GM19099 (cell line): ENCODE data around the gene USE1.

Experiments used
- POLR2A ChIP-seq: IDR thresholded peaks from 3 replicates; pipeline ENCODE4 v1.6.1; 2011; ENCODE audit warnings: low read depth; ENCODE audit not compliant: insufficient read length; ENCODE audit errors: extremely low read depth

USE1 gene, protein sequence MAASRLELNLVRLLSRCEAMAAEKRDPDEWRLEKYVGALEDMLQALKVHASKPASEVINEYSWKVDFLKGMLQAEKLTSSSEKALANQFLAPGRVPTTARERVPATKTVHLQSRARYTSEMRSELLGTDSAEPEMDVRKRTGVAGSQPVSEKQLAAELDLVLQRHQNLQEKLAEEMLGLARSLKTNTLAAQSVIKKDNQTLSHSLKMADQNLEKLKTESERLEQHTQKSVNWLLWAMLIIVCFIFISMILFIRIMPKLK

DNA sequence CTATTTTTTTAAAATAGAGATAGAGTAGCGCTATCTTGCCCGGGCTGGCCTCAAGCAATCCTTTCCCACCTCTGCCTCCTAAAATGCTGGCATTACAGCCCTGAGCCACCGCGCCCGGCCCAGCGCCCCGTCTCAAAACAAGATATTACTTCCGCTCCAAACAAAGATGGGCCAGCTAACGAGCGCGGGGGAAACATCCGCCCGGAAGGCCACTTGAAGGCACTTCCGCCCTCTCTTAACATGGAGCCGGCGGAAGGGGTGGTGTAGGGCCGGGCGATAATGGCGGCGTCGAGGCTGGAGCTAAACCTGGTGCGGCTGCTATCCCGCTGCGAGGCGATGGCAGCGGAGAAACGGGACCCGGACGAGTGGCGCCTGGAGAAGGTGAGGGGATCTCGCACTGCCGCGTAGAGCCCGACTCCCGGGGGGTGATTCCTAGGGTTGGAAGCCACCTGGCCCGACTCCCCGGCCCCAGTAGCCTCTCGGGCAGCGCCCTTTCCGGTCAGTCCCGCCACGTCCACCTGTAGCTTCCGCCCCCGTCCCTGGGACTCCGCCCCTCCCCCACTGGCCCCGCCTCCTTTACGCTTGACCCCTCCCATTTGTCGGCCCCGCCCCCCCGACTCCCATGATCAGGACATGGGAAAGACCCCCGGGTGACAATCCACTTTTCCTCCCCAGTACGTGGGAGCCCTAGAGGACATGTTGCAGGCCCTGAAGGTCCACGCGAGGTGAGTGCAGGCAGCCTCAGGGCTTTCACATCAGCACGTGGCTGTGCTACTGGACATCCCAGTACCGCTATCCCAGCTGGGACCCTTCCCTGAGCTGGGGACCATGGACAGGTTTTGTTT, at the start of gene USE1:
Gene USE1 (plus strand): TSS at position 231 of the 845 bp plus-strand sequence. CDS start 49 bp downstream, at position 280.
- TF ChIP-seq POLR2A, result peak; percentile 89

DNA sequence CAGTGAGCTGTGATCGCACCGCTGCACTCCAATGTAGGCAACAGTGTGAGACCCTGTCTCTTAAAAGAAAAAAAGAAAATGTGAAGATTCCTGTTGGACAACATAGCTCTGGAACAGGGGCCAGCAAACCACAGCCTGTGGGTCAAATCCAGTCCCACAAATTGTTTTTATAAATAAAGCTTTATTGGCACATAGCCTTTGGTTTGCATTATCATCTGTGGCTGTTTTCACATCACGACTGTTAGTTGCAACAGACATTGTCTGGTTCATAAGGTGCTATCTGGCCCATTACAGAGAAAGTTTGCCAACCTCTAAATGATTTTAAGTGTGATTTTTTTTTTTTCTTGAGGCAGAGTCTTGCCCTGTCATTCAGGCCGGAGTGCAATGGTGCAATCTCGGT, 49.4 kb upstream of the USE1 start:
- TF ChIP-seq POLR2A, result no peak

DNA sequence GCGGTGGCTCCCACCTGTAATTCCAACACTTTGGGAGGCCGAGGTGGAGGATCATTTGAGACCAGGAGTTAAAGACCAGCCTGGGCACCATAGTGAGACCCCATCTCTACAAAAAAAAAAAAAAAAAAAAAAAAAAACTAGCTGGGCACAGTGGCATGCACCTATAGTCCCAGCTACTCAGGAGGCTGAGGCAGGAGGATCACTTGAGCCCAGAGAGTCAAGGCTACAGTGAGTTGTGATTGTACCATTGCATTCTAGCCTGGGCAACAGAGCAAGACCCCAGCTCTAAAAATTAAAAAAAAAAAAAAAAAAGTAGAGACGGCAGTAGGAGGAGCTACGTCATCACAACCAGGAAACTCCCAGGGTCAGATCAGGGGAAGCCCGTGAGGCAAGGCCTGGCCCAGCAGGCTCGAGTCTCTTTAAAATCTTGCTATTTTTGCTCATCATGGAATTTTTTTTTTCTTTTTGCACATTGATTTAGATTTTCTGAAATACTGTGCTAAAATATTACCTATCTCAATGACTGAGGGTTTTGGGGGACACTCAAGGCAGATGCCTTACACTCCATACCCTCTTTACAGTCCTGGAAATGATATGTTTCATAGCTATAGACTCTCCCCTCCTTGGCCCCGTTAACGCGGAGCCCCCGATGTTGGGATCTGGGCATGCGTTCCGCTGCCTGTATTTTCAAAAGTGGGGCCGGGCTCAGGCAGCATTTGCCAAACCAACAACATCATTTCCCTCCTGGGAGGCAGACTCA, 44.4 kb upstream of the USE1 start:
- no peak for TF ChIP-seq POLR2A

DNA sequence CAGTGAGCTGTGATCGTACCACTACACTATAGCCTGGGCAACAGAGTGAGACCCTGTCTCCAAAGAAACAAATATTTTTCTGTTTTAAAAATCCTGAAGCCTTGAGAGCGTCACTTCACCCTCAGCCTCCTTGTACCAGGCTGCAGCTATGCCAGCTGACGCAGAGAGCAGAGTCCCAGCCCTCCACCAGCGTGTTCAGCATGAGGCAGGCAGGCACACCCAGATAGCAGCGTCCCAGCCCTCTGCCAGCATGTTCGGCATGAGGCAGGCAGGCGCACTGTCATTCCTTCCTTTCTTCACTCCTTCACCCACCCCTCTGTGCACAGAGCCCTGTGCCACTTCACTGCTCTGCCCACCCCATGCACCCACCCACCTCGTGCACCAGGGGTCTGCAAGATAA, 43.3 kb upstream of the USE1 start:
- no peak for TF ChIP-seq POLR2A

DNA sequence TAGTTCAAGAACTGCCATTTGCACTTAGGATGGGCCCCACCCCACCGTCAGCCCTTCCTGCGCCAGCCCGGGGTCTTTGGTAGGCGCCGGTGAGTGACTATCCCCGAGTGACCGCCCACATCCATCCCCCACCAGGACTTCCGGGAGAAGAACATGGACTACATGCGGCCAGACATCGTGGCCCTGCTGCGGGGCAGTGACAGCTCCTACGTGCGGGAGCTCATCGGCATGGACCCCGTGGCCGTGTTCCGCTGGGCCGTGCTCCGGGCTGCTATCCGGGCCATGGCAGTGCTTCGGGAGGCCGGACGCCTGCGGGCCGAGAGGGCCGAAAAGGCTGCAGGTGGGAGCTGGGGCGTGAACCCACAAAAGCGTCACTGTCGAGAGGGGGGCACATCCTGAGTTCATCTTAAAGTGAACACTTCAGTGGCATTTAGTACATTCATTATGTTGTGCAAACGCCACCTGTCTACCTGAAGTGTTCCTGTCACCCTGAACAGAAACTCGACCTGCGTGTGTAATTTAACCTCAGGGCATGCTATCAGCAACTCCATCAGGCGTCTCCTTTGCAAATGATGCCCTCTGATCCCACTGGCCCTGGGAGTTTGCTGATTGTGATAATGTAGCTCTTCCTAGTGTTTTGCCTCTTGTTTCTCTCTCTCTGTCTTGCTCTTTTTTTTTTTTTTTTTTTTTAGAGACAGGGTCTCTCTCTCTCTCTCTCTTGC, 42.4 kb upstream of the USE1 start:
- TF ChIP-seq POLR2A, result no peak

DNA sequence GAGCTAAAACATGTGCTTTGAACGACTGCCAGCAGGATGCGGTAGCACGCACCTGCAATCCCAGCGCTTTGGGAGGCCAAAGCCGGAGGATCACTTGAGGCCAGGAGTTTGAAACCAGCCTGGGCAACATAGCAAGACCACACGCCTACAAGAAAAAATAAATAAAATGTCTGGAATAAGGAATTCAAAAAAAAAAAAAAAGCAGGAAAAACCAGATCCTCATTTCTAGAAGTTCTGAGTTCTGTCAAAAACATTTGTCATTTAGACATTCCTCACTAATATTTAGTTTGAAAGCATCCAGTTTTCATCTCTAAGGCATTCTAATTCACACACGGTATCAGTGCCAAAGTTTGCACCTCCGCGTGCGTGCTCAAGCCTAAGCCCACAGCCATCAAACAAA, 36.9 kb upstream of the USE1 start:
- no peak for TF ChIP-seq POLR2A

DNA sequence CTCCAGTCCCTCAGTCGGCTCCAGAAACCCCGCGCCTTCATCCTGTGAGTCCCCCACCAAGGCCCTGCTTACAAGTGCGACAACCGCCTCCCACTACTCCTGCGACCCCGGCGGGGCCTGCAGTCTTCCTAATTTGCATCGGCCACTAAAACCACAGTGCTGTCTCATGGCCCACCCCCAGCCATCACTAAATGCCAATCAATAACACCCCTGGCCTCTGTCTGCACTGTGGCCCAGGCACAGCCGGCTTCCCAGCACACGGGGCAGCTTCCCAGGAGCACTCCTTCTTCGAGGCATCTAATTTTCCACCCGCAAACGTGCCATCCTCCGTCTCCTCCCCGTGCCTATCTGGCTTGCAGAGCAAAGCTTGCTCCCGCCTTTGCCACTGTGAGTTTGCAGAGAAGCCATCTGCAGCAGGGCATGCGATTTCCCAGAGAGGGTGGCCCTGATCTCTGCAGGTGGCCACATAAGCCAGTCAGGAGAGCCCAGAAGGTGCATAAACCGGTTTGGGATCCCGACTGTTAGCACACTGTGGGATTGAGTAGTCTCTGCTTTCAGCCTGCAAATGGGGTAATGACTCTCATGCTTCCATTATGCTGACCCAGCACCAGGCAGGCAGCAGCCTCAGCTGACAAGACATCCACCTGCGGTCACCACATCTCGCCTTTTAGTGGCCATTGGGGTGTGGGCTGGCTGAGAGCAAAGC, 34.0 kb upstream of the USE1 start:
- no peak for TF ChIP-seq POLR2A

DNA sequence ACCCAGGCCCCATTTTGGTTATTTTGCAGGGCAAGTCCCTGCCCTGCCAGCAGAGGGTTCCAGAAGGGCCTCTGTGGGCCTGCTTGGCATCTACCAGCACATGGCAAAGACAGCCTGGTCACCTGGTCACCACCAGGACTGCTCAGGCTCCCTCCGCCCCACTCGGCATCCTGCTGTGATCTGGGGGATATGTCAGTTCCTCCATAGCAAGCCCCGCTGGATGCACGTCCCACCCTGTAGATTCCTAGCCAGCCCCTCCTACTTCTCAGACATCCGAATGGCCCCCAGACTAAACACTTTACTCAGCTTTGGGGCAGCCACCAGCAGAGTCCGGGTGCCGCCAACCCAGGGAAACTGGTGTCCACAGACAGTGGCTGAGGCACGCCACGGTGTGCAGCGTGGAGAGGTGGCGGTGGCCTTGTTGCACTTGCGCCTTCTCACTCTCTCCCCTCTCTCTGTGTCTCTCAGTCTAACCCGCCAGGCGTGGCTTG, 31.8 kb upstream of the USE1 start:
- no peak for TF ChIP-seq POLR2A

DNA sequence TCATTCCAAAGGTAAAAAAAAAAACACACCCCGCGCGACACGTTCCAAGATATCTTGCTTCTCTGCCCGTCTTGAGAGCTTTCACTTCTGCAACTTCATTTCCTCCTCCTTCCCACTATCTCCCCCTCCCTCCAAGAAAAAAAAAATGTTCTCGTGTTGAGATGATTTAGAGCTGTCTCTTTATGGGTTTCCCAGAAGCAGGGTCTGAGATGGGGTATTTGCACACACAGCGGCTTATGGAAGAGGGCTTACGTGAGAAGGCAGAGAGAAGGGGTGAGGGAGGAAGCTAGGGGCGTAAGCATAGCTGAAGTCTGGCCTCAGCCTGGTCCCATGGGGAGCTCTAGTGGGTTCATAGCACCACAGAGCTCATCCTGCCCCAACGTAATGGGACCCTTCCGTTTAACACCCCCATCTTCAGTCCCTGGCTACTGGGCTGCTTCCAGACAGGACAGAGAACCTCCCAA, 31.3 kb upstream of the USE1 start:
- TF ChIP-seq POLR2A, result no peak

DNA sequence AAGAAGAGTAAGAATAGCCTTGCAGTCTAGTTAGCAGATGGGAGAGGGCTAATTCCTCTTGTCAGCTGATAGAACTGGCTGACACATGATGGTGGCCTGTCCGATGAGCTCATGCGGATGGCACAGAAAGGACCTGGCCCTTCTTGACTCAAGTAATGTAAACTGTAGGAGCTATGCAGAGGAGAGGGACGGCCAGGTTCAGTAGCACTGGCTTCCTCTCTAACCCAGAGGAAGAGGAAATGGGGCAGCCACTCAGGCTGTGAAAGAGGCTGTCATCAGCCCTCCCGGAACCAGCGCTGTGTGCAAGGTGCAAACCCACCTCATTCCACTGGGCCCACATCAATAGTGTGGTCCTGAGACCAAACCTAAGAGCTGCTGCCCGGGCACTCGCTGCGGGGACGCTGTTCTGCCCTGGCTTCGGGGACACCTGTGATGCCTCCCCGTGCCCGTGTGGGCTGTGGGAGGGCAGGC, 30.8 kb upstream of the USE1 start:
- no peak for TF ChIP-seq POLR2A

DNA sequence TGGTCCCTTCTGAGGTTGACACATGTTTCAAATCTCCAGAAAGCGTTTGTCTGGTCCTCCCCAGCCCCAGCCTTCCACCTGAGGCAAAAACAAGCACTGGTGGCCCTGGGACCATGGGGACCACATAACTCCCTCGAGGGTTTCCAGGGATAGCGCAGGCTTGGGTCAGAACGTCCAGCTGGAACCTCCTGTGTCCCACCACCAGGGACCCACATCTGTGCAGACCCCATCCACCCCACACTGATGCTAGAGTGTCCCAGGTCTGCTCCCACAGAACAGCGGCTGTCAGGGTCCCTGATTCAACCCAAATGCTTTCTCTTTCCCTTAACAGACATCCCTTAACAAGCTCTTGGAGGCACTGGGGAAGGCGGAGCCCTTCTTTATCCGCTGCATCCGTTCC, 29.6 kb upstream of the USE1 start:
- no peak for TF ChIP-seq POLR2A

DNA sequence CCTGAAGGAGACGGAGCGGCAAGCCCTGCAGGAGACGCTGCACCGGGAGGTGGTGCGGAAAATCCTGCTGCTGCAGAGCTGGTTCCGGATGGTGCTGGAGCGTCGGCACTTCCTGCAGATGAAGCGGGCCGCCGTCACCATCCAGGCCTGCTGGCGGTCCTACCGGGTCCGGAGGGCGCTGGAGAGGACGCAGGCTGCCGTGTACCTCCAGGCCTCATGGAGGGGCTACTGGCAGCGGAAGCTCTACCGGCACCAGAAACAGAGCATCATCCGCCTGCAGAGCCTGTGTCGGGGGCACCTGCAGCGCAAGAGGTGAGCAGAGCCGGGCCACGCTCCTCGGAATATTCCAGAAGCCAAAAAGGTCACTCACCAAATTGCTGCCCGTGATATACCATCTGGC, 22.4 kb upstream of the USE1 start:
- TF ChIP-seq POLR2A, result no peak

DNA sequence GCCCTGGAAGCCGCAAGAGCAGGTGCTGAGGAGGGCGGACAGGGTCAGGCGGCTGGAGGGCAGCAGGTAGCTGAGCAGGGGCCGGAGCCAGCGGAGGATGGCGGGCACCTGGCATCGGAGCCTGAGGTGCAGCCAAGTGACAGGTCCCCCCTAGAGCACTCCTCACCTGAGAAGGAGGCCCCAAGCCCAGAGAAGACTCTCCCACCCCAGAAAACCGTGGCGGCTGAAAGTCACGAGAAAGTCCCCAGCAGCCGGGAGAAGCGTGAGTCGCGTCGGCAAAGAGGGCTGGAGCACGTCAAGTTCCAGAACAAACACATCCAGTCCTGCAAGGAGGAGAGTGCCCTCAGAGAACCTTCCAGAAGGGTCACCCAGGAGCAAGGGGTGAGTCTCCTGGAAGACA, 20.5 kb upstream of the USE1 start:
- TF ChIP-seq POLR2A, result no peak

DNA sequence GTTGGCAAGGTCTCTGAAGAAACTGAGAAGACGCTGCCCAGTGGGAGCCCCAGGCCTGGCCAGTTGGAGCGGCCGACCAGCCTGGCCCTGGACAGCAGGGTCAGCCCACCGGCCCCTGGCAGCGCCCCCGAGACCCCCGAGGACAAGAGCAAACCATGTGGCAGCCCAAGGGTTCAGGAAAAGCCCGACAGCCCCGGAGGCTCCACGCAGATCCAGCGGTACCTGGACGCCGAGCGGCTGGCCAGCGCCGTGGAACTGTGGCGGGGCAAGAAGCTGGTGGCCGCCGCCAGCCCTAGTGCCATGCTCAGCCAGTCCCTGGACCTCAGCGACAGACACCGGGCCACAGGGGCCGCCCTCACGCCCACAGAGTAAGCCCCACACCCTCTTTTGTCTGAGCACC, 20.1 kb upstream of the USE1 start:
- TF ChIP-seq POLR2A, result no peak

DNA sequence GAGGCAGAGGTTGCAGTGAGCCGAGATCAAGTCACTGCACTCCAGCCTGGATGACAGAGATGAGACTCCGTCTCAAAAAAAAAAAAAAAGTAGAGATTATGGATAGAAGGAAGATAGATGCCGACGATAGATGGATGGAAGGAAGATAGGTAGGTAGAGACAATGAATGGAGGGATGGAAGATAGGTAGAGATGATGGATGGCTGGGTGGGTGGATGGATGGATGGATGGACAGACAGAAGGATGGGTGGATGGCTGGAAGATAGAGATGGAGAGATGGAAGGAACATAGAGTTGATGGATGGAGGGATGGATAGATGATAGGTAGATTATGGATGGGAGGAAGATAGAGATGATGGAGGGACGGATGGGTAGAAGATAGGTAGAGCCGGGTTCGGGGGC, 18.5 kb upstream of the USE1 start:
- TF ChIP-seq POLR2A, result no peak

DNA sequence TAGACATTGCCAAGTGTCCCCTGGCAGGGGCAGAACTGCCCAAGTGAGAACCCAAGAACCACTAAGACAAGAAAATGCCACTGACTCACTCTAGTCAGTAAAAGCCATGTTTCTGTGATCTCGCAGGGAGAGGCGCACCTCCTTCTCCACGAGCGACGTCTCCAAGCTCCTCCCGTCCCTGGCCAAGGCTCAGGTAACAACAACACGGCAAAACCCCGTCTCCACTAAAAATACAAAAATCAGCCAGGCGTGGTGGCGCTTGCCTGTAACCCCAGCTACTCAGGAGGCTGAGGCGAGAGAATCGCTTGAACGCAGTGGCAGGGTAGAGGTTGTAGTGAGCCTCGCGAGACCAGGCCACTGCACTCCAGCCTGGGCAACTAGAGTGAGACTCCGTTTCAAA, 17.5 kb upstream of the USE1 start:
- TF ChIP-seq POLR2A, result no peak
